HUES6 (cell line): ENCODE data around the gene APOC1.

Experiments used
- H3K27ac ChIP-seq: 2 replicates; pipeline ENCODE4 v1.7.0; 2013; ENCODE audit warnings: low read depth, mild to moderate bottlenecking, low read length, inconsistent platforms
- H3K27me3 ChIP-seq: 2 replicates; pipeline ENCODE4 v1.6.1; 2013; ENCODE audit warnings: low read length; ENCODE audit not compliant: control insufficient read depth, insufficient read depth
- H3K36me3 ChIP-seq: 2 replicates; pipeline ENCODE4 v1.6.1; 2013; ENCODE audit warnings: low read length; ENCODE audit not compliant: control insufficient read depth, insufficient read depth
- H3K4me1 ChIP-seq: 2 replicates; pipeline ENCODE4 v1.6.1; 2013; ENCODE audit warnings: low read length; ENCODE audit not compliant: control insufficient read depth, insufficient read depth
- H3K4me3 ChIP-seq: 2 replicates; pipeline ENCODE4 v1.5.1; 2013; ENCODE audit warnings: low read depth, low read length
- H3K9ac ChIP-seq: one replicate; pipeline ENCODE4 v1.6.1; 2013; ENCODE audit warnings: mild to moderate bottlenecking, low read length
- H3K9me3 ChIP-seq: 2 replicates; pipeline ENCODE4 v1.6.1; 2013; ENCODE audit warnings: low read depth, low read length; ENCODE audit not compliant: control insufficient read depth, insufficient read depth

APOC1 gene

GRCh38 chr19:44890366-44891015 lies 23.9 kb upstream of the APOC1 start:
- Histone ChIP-seq H3K27ac (peak overlapping the region; percentile 26; the same call in 1 of the 2 replicates), H3K27me3 (no peaks in the 10 kb centered on the region), H3K9ac (peak overlapping the region; percentile 60), H3K9me3 (no peaks in the 10 kb centered on the region), H3K4me3 (peak overlapping the region; percentile 56), H3K36me3 (peaks cover 62% of the 10 kb centered on the region), H3K4me1 (peaks cover 9% of the 10 kb centered on the region)

- peak within 1 kb of the TSS; percentile 89 for H3K4me3 ChIP-seq
- peaks cover 61% of the 10 kb centered on the region for H3K36me3 ChIP-seq
These were observed 23.2 kb upstream of the APOC1 start, which contains the start of gene TOMM40 for GRCh38 chr19:44891016-44891882. TSS of gene TOMM40 (plus strand) at chr19:44891254. CDS start at chr19:44891416, 162 bp downstream.

DNA sequence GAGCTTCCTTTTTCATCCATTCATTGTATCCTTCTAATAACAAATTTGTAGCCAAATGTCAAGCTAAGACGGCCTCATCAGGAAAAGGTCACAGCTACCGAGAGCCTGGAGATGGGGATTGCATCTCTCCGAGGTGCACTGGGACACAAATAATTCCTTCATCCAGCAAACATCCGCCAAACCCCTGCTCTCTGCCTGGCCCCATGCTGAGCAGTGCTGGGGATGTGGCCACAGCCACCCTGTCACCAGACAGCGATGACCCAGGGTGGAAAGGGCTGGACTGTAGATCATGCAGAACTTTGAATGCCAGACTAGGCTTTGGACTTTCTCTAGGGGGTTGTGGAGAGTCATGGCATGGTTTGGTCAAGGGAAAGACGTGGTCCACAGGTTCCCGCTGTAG lies 21.5 kb upstream of the APOC1 start:
- Histone ChIP-seq H3K9ac (peak overlapping the region; percentile 98), H3K4me3 (0 out of 2 replicates have a peak overlapping the region, but pooled peaks have one; percentile 89), H3K4me1 (peaks cover 9% of the 10 kb centered on the region), H3K27ac (no peak overlapping the region), H3K27me3 (no peaks in the 10 kb centered on the region), H3K9me3 (no peaks in the 10 kb centered on the region), H3K36me3 (peaks cover 64% of the 10 kb centered on the region)

More at GRCh38 chr19:44891016-44891882, 23.2 kb upstream of the APOC1 start, which contains the start of gene TOMM40:
- Histone ChIP-seq H3K27ac (peak within 1 kb of the TSS; percentile 64; the same call in 1 of the 2 replicates), H3K4me1 (peaks cover 9% of the 10 kb centered on the region), H3K27me3 (no peaks in the 10 kb centered on the region), H3K9me3 (no peaks in the 10 kb centered on the region), H3K9ac (peak within 1 kb of the TSS; percentile 98)

DNA sequence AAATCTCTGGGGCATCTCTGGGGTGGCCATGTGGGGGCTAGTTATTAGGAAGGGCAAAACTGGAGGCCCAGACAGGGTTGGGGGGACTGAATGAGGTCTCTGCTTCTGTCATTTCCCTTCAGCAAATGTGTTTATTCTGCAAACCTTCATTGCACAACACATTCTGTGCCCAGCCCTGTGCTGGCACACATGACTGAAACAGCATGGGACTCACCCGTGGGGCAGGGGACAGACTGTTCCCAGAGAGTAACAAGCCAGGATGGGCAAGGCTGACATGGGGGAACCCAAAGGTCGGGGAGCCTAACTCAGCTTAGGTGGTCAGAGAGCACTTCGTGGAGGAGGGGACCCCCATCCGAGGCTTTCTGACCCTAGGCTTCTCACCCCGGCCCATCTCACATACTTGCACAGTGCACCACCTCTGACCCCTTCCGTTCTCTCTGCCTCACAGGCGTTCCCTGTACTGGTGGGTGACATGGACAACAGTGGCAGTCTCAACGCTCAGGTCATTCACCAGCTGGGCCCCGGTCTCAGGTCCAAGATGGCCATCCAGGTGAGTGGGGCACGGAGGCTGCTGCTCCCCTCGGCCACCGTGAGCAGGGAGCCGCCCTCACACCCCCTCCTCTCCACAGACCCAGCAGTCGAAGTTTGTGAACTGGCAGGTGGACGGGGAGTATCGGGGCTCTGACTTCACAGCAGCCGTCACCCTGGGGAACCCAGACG lies 20.9 kb upstream of the APOC1 start:
- Histone ChIP-seq H3K27ac (no peak overlapping the region), H3K9ac (no peak overlapping the region), H3K9me3 (no peaks in the 10 kb centered on the region), H3K4me1 (peaks cover 9% of the 10 kb centered on the region), H3K36me3 (peaks cover 64% of the 10 kb centered on the region), H3K4me3 (no peak overlapping the region), H3K27me3 (no peaks in the 10 kb centered on the region)

GRCh38 chr19:44894052-44894400 lies 20.4 kb upstream of the APOC1 start:
- H3K9ac ChIP-seq = no peak overlapping the region
- H3K36me3 ChIP-seq = peaks cover 64% of the 10 kb centered on the region
- no peaks in the 10 kb centered on the region for H3K9me3 ChIP-seq
- no peak overlapping the region for H3K27ac ChIP-seq
- no peaks in the 10 kb centered on the region for H3K27me3 ChIP-seq
- H3K4me1 ChIP-seq = peaks cover 9% of the 10 kb centered on the region
- H3K4me3 ChIP-seq = no peak overlapping the region

- Histone ChIP-seq H3K4me1 (peaks cover 6% of the 10 kb centered on the region), H3K9me3 (no peaks in the 10 kb centered on the region), H3K36me3 (peaks cover 73% of the 10 kb centered on the region), H3K27ac (no peak overlapping the region), H3K27me3 (no peaks in the 10 kb centered on the region), H3K4me3 (no peak overlapping the region), H3K9ac (no peak overlapping the region)
These were observed 19.5 kb upstream of the APOC1 start for GRCh38 chr19:44894946-44895345.

DNA sequence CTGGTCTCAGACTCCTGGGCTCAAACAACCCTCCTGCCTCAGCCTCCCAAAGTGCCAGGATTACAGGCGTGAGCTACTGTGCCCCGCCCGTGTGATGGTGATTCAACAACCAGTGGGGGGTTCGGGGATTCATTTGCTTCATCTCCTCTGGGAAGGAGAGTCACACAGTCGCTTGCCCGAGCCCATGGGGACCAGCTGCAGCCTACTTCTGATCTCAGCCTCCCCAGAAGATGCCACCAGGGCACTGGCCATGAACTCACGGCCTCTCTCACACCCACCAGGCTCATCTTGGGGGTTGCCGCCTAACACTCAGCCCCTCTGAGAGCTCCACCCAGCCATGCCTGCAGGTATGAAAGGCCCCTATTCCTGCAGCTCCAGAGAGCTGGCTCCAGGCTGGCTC lies 16.6 kb upstream of the APOC1 start:
- H3K36me3 ChIP-seq = peaks cover 94% of the 10 kb centered on the region
- no peak overlapping the region for H3K9ac ChIP-seq
- H3K27me3 ChIP-seq = no peaks in the 10 kb centered on the region
- no peak overlapping the region for H3K27ac ChIP-seq
- H3K4me3 ChIP-seq = no peak overlapping the region
- H3K9me3 ChIP-seq = no peaks in the 10 kb centered on the region
- no peaks in the 10 kb centered on the region for H3K4me1 ChIP-seq

DNA sequence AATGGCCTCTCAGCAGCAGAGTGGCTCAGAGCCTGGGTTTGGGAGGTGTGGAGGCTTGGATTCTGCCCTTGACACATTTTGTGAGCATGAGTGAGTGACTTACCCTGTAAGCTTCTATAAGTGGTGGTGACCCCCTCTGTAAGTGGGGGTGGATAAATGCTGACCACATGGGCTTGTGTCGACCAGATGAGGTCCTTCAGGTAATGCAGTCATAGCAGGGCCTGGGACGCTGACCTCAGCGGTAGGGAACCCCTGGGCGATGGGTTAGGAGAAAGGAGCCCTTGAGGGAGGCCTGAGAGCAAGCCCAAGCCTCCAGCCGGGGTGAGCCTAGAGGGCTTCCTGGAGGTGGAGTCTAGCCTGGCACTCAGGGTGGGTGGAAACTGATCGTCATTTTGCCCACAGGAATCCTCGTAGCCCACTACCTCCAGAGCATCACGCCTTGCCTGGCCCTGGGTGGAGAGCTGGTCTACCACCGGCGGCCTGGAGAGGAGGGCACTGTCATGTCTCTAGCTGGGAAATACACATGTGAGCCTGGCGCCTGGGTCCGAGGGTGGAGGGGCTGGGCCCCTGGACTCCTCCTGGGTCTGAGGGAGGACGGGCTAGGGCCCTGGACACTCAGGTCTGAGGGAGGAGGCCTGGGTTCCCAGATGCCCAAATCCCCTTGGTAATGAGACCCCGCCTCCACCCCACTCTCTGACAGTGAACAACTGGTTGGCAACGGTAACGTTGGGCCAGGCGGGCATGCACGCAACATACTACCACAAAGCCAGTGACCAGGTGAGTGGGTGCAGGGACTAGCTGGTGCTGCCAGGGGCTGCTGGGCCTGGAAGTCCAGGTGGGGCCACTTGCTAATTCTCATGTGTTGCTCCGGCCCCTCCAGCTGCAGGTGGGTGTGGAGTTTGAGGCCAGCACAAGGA lies 13.8 kb upstream of the APOC1 start:
- H3K4me1 ChIP-seq = peaks cover 8% of the 10 kb centered on the region; the same call in 1 of the 2 replicates
- H3K36me3 ChIP-seq = peaks cover 70% of the 10 kb centered on the region
- no peak overlapping the region for H3K9ac ChIP-seq
- no peaks in the 10 kb centered on the region for H3K27me3 ChIP-seq
- H3K9me3 ChIP-seq = no peaks in the 10 kb centered on the region
- no peak overlapping the region for H3K27ac ChIP-seq
- H3K4me3 ChIP-seq = no peak overlapping the region

DNA sequence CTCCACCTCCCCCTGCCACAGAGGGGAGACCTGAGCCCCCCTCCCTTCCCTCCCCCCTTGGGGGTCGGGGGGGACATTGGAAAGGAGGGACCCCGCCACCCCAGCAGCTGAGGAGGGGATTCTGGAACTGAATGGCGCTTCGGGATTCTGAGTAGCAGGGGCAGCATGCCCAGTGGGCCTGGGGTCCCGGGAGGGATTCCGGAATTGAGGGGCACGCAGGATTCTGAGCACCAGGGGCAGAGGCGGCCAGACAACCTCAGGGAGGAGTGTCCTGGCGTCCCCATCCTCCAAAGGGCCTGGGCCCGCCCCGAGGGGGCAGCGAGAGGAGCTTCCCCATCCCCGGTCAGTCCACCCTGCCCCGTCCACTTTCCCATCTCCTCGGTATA lies 11.2 kb upstream of the APOC1 start:
- Histone ChIP-seq H3K36me3 (peaks cover 56% of the 10 kb centered on the region), H3K4me1 (peaks cover 10% of the 10 kb centered on the region; the same call in 1 of the 2 replicates), H3K9me3 (no peaks in the 10 kb centered on the region), H3K9ac (no peak overlapping the region), H3K27me3 (no peaks in the 10 kb centered on the region), H3K27ac (no peak overlapping the region), H3K4me3 (no peak overlapping the region)
